Parathyroid adenoma (tissue), 2 donors: ENCODE results near the gene UTP11.
A peak's percentile ranks its signal among the peaks of the same experiment; 100 is the strongest.

Experiments
- H2AFZ ChIP-seq: fragments of 300-600 bp; sonication (generic); one replicate; pipeline ENCODE4 v1.7.0; 2017; ENCODE audit warnings: antibody characterized with exemption, mild to moderate bottlenecking
- H3K27ac ChIP-seq: fragments of 300-600 bp; sonication (generic); one replicate; pipeline ENCODE4 v1.7.0; 2017
- H3K27me3 ChIP-seq: fragments of 300-600 bp; sonication (generic); one replicate; pipeline ENCODE4 v1.7.0; 2017; ENCODE audit warnings: low read length; ENCODE audit not compliant: control insufficient read depth, insufficient read depth
- H3K36me3 ChIP-seq: fragments of 300-600 bp; sonication (generic); one replicate; pipeline ENCODE4 v1.7.0; 2017; ENCODE audit warnings: low read length; ENCODE audit not compliant: control insufficient read depth, insufficient read depth
- H3K4me1 ChIP-seq: fragments of 300-600 bp; sonication (generic); one replicate; pipeline ENCODE4 v1.7.0; 2017; ENCODE audit warnings: control low read depth
- H3K4me2 ChIP-seq: fragments of 300-600 bp; sonication (generic); one replicate; pipeline ENCODE4 v1.7.0; 2017; ENCODE audit warnings: low read length
- H3K4me3 ChIP-seq: fragments of 300-600 bp; sonication (generic); one replicate; pipeline ENCODE4 v1.7.0; 2017; ENCODE audit warnings: low read depth, low read length
- H3K79me2 ChIP-seq: fragments of 300-600 bp; sonication (generic); one replicate; pipeline ENCODE4 v1.7.0; 2017; ENCODE audit warnings: control low read depth
- H3K9ac ChIP-seq: fragments of 300-600 bp; sonication (generic); one replicate; pipeline ENCODE4 v1.7.0; 2017; ENCODE audit warnings: mild to moderate bottlenecking
- H3K9me3 ChIP-seq: fragments of 300-600 bp; sonication (generic); one replicate; pipeline ENCODE4 v1.7.0; 2017; ENCODE audit warnings: low read length; ENCODE audit not compliant: control insufficient read depth
- CTCF ChIP-seq: fragments of 300-600 bp; sonication (generic); IDR thresholded peaks from one replicate; pipeline ENCODE4 v1.7.0; 2017; ENCODE audit warnings: antibody characterized with exemption, mild to moderate bottlenecking
- donor health status: primary hyperparathyroidism.

The UTP11 gene

DNA sequence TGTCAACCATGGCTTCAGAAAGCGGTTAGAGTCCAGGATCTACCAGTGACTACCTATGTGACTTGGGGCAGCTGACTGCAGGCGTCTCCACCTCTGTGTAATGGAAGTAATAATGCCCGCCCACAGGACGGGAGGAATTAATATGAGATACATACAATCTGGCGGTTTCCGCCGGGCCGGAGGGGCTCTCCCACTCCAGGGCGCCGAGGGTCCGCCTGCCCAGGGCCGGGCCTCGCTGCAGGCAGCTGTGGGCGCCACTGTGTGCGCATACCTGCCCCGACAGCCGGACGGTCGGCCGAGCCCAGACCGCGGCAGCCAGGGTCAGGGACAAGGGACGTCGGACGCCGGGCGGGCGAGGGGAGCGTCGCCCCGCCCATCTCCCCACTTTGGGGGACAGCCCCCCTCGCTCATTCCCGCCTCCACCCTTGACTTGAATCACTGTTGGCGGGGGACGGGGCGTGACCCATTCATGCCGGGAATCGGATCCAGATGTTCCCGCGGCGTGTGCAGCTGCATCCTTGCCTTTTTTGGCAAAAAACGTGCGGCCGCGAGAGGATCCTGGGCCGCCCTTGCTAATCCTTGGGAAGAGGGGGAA, 16.7 kb upstream of the UTP11 start:
- no peak overlapping the region for H3K9ac ChIP-seq
- TF ChIP-seq CTCF, result no peak
- H3K4me1 ChIP-seq, result no peaks in the 10 kb centered on the region
- H3K36me3 ChIP-seq, result no peaks in the 10 kb centered on the region
- H3K27ac ChIP-seq, result no peak overlapping the region
- H3K79me2 ChIP-seq, result no peaks in the 10 kb centered on the region
- H3K4me2 ChIP-seq, result peak overlapping the region; percentile 24
- H2AFZ ChIP-seq, result no peak overlapping the region
- H3K4me3 ChIP-seq, result no peak overlapping the region
- no peaks in the 10 kb centered on the region for H3K27me3 ChIP-seq
- no peaks in the 10 kb centered on the region for H3K9me3 ChIP-seq

GRCh38 chr1:37997256-37998088, 15.1 kb upstream of the UTP11 start:
- Histone ChIP-seq H3K27ac (no peak overlapping the region), H3K4me1 (no peaks in the 10 kb centered on the region), H3K9ac (no peak overlapping the region)

DNA sequence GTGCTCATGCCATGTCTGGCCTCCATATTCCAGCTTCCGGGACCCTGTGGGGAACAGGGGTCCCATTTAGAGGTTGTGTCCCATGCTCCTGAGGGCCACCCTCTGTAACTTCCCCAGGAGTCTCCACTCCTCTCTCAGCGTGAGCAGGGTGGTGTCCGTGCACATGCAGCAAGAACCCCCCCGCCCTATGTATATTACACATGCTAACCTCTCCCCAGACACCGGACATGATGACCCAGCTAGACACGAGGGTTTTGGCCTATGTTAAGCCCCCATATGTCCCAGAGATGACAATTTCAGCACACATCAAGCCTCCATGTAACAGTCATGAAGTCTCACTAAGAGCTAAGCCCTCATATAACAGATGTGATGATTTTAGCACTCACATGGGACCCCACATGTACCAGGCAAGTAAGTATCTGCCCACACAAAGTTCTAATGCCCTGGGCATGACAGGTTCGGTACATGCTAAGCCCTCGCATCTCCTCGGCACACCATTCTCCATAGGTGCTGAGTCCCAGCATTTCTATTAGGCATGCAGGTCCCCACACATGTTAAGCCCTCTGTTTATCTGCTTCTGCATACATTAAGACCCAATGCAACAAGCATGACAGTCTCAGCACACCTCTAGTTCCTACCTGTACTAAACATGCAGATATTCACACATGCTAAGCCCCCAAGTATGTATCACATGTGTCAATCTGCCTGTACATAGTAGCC, 14.3 kb upstream of the UTP11 start:
- H3K4me1 ChIP-seq, result no peaks in the 10 kb centered on the region

More at GRCh38 chr1:37997256-37998088, 15.1 kb upstream of the UTP11 start:
- H3K27me3 ChIP-seq, result no peaks in the 10 kb centered on the region
- no peak overlapping the region for H3K4me3 ChIP-seq
- no peaks in the 10 kb centered on the region for H3K79me2 ChIP-seq
- no peak overlapping the region for H2AFZ ChIP-seq
- H3K9me3 ChIP-seq, result no peaks in the 10 kb centered on the region
- H3K36me3 ChIP-seq, result no peaks in the 10 kb centered on the region
- TF ChIP-seq CTCF, result no peak
- H3K4me2 ChIP-seq, result no peak overlapping the region

DNA sequence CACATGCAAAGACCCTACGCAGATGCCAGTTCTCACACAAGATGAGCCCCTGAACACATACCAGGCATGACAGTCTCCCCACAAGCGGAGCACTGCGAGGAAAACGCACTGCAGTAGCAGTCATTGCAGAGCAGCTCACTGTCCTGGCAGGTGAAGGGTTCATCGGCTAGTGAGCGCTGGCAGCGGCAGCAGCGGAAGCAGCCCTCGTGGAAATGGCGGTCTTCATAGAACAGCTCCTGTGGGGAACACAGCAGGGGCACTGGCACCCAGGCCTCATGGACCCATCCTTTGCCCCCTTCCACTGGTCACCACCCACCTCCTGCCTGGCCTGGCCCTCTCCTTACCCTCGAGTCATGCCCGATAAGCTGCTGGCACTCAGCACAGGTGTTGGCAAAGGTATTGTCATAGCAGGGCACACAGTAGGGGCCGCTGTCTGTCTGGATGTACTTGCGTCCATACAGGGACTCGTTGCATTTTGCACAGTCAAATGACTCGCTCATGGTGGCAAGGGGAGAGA, 13.6 kb upstream of the UTP11 start:
- Histone ChIP-seq H3K27me3 (no peaks in the 10 kb centered on the region), H3K9me3 (no peaks in the 10 kb centered on the region), H3K9ac (no peak overlapping the region), H3K4me1 (no peaks in the 10 kb centered on the region), H3K79me2 (no peaks in the 10 kb centered on the region), H3K4me3 (no peak overlapping the region), H3K27ac (peak overlapping the region; percentile 72), H3K4me2 (no peak overlapping the region), H2AFZ (no peak overlapping the region), H3K36me3 (no peaks in the 10 kb centered on the region)
- no peak for TF ChIP-seq CTCF

More for the DNA sequence above, 14.3 kb upstream of the UTP11 start:
- Histone ChIP-seq H3K36me3 (no peaks in the 10 kb centered on the region), H3K27ac (no peak overlapping the region), H3K9me3 (no peaks in the 10 kb centered on the region), H2AFZ (no peak overlapping the region), H3K79me2 (no peaks in the 10 kb centered on the region), H3K9ac (no peak overlapping the region), H3K4me3 (no peak overlapping the region), H3K27me3 (no peaks in the 10 kb centered on the region), H3K4me2 (no peak overlapping the region)
- TF ChIP-seq CTCF, result no peak
